ENCODE measurements around the gene AGBL5. TPM values are rescaled to one million over a fixed set of nuclear protein-coding genes. Genes with fewer than 3 reads are reported as not detected.

AGBL5 gene
- total RNA-seq, 1 experiment from 2014 or later: 55.4 TPM

DNA sequence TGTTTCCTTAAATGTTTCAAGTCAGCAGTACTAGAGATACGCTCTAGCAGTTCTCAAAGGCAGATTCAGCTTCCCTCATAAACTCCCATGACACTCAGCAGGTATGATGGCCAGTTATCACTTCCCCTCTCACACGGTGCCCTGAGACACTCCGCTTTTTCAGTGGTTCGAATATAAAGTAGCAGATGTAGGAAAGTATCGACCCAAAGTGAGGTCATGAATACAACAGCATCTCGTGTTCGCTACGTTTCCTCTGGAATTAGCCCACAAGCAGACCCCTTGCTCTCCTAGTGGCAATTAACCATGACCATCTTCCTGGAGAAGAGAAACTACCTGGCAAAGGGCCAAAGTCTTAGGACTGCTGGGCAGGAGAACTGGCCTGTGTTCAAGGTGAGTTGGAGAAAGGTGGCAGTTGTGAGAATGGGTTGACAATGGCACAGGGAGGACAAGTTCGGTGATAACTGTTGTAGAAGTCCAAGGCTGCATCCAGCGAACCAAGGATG, 9.3 kb upstream of the AGBL5 start:
- H3K27ac Mint-ChIP-seq: no peak overlapping the region
- H3K27me3 Mint-ChIP-seq (ENCODE audit: low read depth): no peaks in the 10 kb centered on the region
- no peaks in the 10 kb centered on the region for H4K20me1 ChIP-seq (ENCODE audit: control insufficient read depth, insufficient read depth, insufficient read length)
- no peak overlapping the region for H4K91ac ChIP-seq (ENCODE audit: insufficient read length, low read depth, low read length)
- no peak overlapping the region for H2BK120ac ChIP-seq (ENCODE audit: low read depth, low read length, poor library complexity, severe bottlenecking)
- H3K9me3 ChIP-seq (ENCODE audit: control insufficient read depth, low read depth, low read length): no peaks in the 10 kb centered on the region
- no peaks in the 10 kb centered on the region for H3K27me3 ChIP-seq (ENCODE audit: insufficient read depth, low read length)
- no peak overlapping the region for H3K14ac ChIP-seq (ENCODE audit: insufficient read depth, low read length)
- no peak overlapping the region for H3K23ac ChIP-seq (ENCODE audit: insufficient read length, low read depth, low read length)
- TF ChIP-seq, protein P1, sequence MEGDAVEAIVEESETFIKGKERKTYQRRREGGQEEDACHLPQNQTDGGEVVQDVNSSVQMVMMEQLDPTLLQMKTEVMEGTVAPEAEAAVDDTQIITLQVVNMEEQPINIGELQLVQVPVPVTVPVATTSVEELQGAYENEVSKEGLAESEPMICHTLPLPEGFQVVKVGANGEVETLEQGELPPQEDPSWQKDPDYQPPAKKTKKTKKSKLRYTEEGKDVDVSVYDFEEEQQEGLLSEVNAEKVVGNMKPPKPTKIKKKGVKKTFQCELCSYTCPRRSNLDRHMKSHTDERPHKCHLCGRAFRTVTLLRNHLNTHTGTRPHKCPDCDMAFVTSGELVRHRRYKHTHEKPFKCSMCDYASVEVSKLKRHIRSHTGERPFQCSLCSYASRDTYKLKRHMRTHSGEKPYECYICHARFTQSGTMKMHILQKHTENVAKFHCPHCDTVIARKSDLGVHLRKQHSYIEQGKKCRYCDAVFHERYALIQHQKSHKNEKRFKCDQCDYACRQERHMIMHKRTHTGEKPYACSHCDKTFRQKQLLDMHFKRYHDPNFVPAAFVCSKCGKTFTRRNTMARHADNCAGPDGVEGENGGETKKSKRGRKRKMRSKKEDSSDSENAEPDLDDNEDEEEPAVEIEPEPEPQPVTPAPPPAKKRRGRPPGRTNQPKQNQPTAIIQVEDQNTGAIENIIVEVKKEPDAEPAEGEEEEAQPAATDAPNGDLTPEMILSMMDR (conservative IDR thresholded peaks at IDR 0.05): no peak
- no peak overlapping the region for H2BK5ac ChIP-seq (ENCODE audit: insufficient read length, low read length)
- no peaks in the 10 kb centered on the region for H3K79me2 ChIP-seq (ENCODE audit: insufficient read depth, low read length)
- no peak overlapping the region for H2AK5ac ChIP-seq (ENCODE audit: insufficient read length, low read length)
- H3K18ac ChIP-seq (ENCODE audit: insufficient read length, low read depth, low read length): no peak overlapping the region
- H4K5ac ChIP-seq (ENCODE audit: insufficient read length, low read depth, low read length): no peak overlapping the region
- H2BK20ac ChIP-seq (ENCODE audit: low read depth, low read length, poor library complexity, severe bottlenecking): no peak overlapping the region
- H3K4me2 ChIP-seq (ENCODE audit: insufficient read depth, insufficient read length, low read length): no peak overlapping the region
- no peaks in the 10 kb centered on the region for H3K4me1 ChIP-seq (ENCODE audit: insufficient read depth, low read length)
- no peaks in the 10 kb centered on the region for H3K79me1 ChIP-seq (ENCODE audit: insufficient read depth, low read depth, low read length, poor library complexity, severe bottlenecking)
- H3K4ac ChIP-seq (ENCODE audit: low read depth, low read length): no peak overlapping the region
- no peak overlapping the region for H2BK12ac ChIP-seq (ENCODE audit: insufficient read length, low read depth, low read length)
- peaks cover 15 to 55% (median 51%) of the 10 kb centered on the region in 3 experiments for H3K36me3 Mint-ChIP-seq (ENCODE audit: insufficient read depth in 1 of 3, low read depth in 3 of 3)
- no peak overlapping the region for H2BK15ac ChIP-seq (ENCODE audit: low read depth, low read length)
- no peaks in the 10 kb centered on the region for H3K9me3 Mint-ChIP-seq
- H3K56ac ChIP-seq (ENCODE audit: insufficient read length, low read depth, low read length): no peak overlapping the region
- DNase-seq: no peak
- no peak overlapping the region for H3K27ac ChIP-seq (ENCODE audit: insufficient read length, low read depth, low read length)
- H3K23me2 ChIP-seq (ENCODE audit: insufficient read length, low read depth, low read length, poor library complexity, severe bottlenecking): no peaks in the 10 kb centered on the region
- peaks cover 0 to 5% of the 10 kb centered on the region in 2 experiments; a peak in 2 of 4 replicates for H3K4me1 Mint-ChIP-seq
- no peak overlapping the region for H2AFZ ChIP-seq (ENCODE audit: low read length)
- no peak overlapping the region for H4K8ac ChIP-seq (replicated peaks; ENCODE audit: insufficient read length, low read depth, low read length)
- H3K4me3 Mint-ChIP-seq: no peak overlapping the region
- H3K9ac ChIP-seq (ENCODE audit: extremely low read depth, insufficient read length, low read length): no peak overlapping the region
- H3T11ph ChIP-seq (ENCODE audit: low read length): no peak overlapping the region
- WGBS (ENCODE audit: extremely low coverage, insufficient read length, low lambda C conversion rate): no CpG with 5 or more reads among the region's 10 CpGs
